Body of pancreas (tissue), 4 donors: ENCODE data around the gene IRAG1. TPM values are rescaled to one million over a fixed set of nuclear protein-coding genes. Genes with fewer than 3 reads are reported as not detected.

Experiments
- ATAC-seq: fragments of 150-250 bp; one replicate; pipeline ENCODE4 v1.9.1; 2016
- DNase-seq, 4 donors: peaks; one replicate each; pipeline ENCODE4 v3.0.0-alpha.2; 2019
- H3K27ac ChIP-seq, 4 donors: fragments of 200-600 bp; sonication (generic); 1 replicate in 3 of 4; 2 replicates in 1 of 4; pipeline versions ENCODE4 v1.5.1 to v1.6.1; 2016 to 2019; ENCODE audit warnings: mild to moderate bottlenecking in 1 of 4, mixed read lengths in 1 of 4, moderate library complexity in 1 of 4
- H3K27me3 ChIP-seq, 2 donors: fragments of 200-600 bp; sonication (generic); one replicate each; pipeline ENCODE4 v1.6.0; 2016; ENCODE audit warnings: mild to moderate bottlenecking in 1 of 2
- H3K36me3 ChIP-seq, 2 donors: fragments of 200-600 bp; sonication (generic); replicated peaks in 1 of 2; 2 replicates each; pipeline ENCODE4 v1.5.1; 2016; ENCODE audit warnings: low read depth in 2 of 2; ENCODE audit not compliant: insufficient read depth in 1 of 2
- H3K4me1 ChIP-seq: fragments of 200-600 bp; sonication (generic); one replicate; pipeline ENCODE4 v1.6.0; 2016
- H3K4me3 ChIP-seq, 2 donors: fragments of 200-600 bp; sonication (generic); 1 replicate in 1 of 2; 2 replicates in 1 of 2; pipeline ENCODE4 v1.5.1; 2016 to 2019
- H3K9me3 ChIP-seq, 3 donors: fragments of 200-600 bp; sonication (generic); 1 replicate in 2 of 3; 2 replicates in 1 of 3; pipeline ENCODE4 v1.5.1; 2016
- POLR2A ChIP-seq, 3 donors: fragments of 450-650 bp; IDR thresholded peaks; one replicate each; pipeline ENCODE4 v1.6.1; 2016; ENCODE audit warnings: antibody characterized with exemption in 3 of 3, mild to moderate bottlenecking in 2 of 3
- WGBS, 2 donors: methylation state at CpG; one replicate each; pipeline ENCODE4 v1.1.5; 2017; 5-methylcytosine and 5-hydroxymethylcytosine counted together
- intact Hi-C: fragments of 100-400 bp; cut with DNase I; formaldehyde crosslinking; loops from one replicate; pipeline ENCODE4 v1.15.1; 2023
- total RNA-seq, 2 donors: library from RNA; depleted of rRNA; stranded (reverse); fragments of >200 nt; gene quantifications; one replicate each; pipeline ENCODE4 v1.1.0, GENCODE V29; 2016
- TF ChIP-seq, protein P1 (sequence below), 7 experiments: fragments of 450-650 bp in 4 of 7; fragments of 200-600 bp in 3 of 7; sonication (generic) in 3 of 7; IDR thresholded peaks; one replicate each; pipeline ENCODE4 v1.5.1; 2016 to 2019; ENCODE audit warnings: antibody characterized with exemption in 7 of 7

IRAG1 gene
- total RNA-seq, 2 donors from 2014 or later = 1.6 to 10.1 TPM

GRCh38 chr11:10663990-10664389 is 29.6 kb downstream of the IRAG1 start:
- Histone ChIP-seq H3K4me1 (peaks cover 4% of the 10 kb centered on the region), H3K27me3 (no peaks in the 10 kb centered on the region), H3K9me3 (no peaks in the 10 kb centered on the region), H3K4me3 (no peak overlapping the region), H3K27ac (no peak overlapping the region), H3K36me3 (no peaks in the 10 kb centered on the region)
- intact Hi-C loops = no loop called here
- ATAC-seq (no peak), DNase-seq (no peak)
- 67% methylated on average over 6 of the region's 6 CpGs; no CpG with 5 or more reads in 1 of the 2 donors for WGBS, 2 donors
- TF ChIP-seq, protein P1, sequence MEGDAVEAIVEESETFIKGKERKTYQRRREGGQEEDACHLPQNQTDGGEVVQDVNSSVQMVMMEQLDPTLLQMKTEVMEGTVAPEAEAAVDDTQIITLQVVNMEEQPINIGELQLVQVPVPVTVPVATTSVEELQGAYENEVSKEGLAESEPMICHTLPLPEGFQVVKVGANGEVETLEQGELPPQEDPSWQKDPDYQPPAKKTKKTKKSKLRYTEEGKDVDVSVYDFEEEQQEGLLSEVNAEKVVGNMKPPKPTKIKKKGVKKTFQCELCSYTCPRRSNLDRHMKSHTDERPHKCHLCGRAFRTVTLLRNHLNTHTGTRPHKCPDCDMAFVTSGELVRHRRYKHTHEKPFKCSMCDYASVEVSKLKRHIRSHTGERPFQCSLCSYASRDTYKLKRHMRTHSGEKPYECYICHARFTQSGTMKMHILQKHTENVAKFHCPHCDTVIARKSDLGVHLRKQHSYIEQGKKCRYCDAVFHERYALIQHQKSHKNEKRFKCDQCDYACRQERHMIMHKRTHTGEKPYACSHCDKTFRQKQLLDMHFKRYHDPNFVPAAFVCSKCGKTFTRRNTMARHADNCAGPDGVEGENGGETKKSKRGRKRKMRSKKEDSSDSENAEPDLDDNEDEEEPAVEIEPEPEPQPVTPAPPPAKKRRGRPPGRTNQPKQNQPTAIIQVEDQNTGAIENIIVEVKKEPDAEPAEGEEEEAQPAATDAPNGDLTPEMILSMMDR (IDR thresholded peaks at IDR 0.05) = no peak
- no peak for TF ChIP-seq POLR2A (IDR thresholded peaks at IDR 0.05)

DNA sequence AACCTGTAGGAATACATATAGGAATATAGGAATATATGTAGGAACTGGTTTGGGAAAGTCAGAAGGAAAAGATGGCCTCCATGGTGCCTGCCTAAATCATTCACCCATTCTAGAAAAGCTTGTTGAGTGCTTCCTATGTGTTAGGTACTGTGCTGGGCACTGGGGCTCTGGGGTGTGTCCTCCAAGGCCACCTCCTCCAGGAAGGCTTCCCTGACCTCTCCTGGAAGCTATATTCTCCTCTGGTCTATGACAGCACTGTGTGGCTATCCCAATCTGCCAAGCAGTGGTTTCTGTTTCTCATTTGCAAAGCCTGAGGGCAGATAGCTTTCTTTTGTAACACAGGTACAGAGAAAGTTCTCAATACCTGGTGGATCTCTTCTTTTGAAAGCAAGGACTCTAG is 30.2 kb downstream of the IRAG1 start:
- intact Hi-C loops = no loop called here
- DNase-seq (no peak), ATAC-seq (no peak)
- no peak overlapping the region for H3K27ac ChIP-seq
- no peaks in the 10 kb centered on the region for H3K36me3 ChIP-seq
- H3K4me1 ChIP-seq = peaks cover under 1% of the 10 kb centered on the region
- TF ChIP-seq, protein P1 (IDR thresholded peaks at IDR 0.05) = no peak
- no peak for TF ChIP-seq POLR2A (IDR thresholded peaks at IDR 0.05)
- H3K27me3 ChIP-seq = no peaks in the 10 kb centered on the region
- no peaks in the 10 kb centered on the region for H3K9me3 ChIP-seq
- H3K4me3 ChIP-seq = no peak overlapping the region

DNA sequence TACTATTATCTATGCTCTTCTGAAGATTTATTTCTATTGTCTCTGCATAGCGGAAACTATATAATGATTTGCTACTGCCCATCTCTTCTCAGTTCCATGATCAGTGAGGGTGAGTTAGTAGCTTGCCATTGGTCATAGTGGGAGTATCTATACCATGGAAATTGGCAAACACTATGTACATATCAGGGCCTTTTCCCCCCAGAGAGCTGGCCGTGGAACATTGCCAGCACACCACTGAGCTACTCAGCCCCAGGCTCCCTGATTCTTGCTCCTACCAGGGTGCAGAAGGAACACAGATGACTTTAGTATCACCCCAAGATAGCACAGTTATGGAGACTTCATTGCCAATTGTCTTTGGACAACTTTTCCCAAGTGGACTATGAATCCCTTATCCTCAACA is 33.2 kb downstream of the IRAG1 start:
- no peaks in the 10 kb centered on the region for H3K9me3 ChIP-seq
- WGBS, 2 donors = 67 to 79% methylated on average over 2 of the region's 2 CpGs
- no peaks in the 10 kb centered on the region for H3K27me3 ChIP-seq
- TF ChIP-seq POLR2A (IDR thresholded peaks at IDR 0.05) = no peak
- TF ChIP-seq, protein P1 (IDR thresholded peaks at IDR 0.05) = no peak
- no peak overlapping the region for H3K27ac ChIP-seq
- peaks cover 5% of the 10 kb centered on the region for H3K4me1 ChIP-seq
- H3K36me3 ChIP-seq = no peaks in the 10 kb centered on the region
- intact Hi-C loops = no loop called here
- DNase-seq (no peak), ATAC-seq (no peak)
- H3K4me3 ChIP-seq = no peak overlapping the region

- Histone ChIP-seq H3K27ac (peak overlapping the region in 2 of 4 donors; percentile 39 to 42), H3K27me3 (no peaks in the 10 kb centered on the region), H3K4me3 (no peak overlapping the region), H3K36me3 (no peaks in the 10 kb centered on the region), H3K4me1 (peaks cover 5% of the 10 kb centered on the region), H3K9me3 (no peaks in the 10 kb centered on the region)
- peak; percentile 33 for ATAC-seq
- TF ChIP-seq, protein P1 (IDR thresholded peaks at IDR 0.05) = no peak
- no peak for TF ChIP-seq POLR2A (IDR thresholded peaks at IDR 0.05)
- intact Hi-C loops = loop anchor here (10.0 kb wide), 1 partner anchor 255 kb away; no protein-coding TSS in a partner anchor
- 54 to 59% methylated on average over 11 to 13 of the region's 13 CpGs for WGBS, 2 donors
- DNase-seq = peak in 2 of 4 donors; percentile 16 to 49
Measured at GRCh38 chr11:10659339-10660216, 34.0 kb downstream of the IRAG1 start.
